ENCODE measurements around the gene MEI1.
"Not testable (repeated sequence)": the region's sequence is repeated elsewhere in the genome, so short reads cannot be mapped to it uniquely, and the experiment has no call there.

Gene MEI1

GRCh38 chr22:41818596-41818995 lies 119.3 kb downstream of the MEI1 start:
- no peak for DNase-seq (ENCODE audit: low read depth in 2 of 2)

- no peak for DNase-seq (ENCODE audit: low read depth in 2 of 2)
Observed at GRCh38 chr22:41819257-41819656, 120.0 kb downstream of the MEI1 start.

GRCh38 chr22:41820447-41820846 lies 121.1 kb downstream of the MEI1 start:
- no peak for DNase-seq (ENCODE audit: low read depth in 2 of 2)

GRCh38 chr22:41821471-41822316 lies 122.4 kb downstream of the MEI1 start:
- DNase-seq (ENCODE audit: low read depth in 2 of 2), result no peak

- no peak for DNase-seq (ENCODE audit: low read depth in 2 of 2)
Observed at GRCh38 chr22:41822317-41823057, 123.2 kb downstream of the MEI1 start.

- DNase-seq (ENCODE audit: low read depth in 2 of 2), result no peak
Observed at GRCh38 chr22:41823797-41824196, 124.5 kb downstream of the MEI1 start.

GRCh38 chr22:41825376-41825775 lies 126.1 kb downstream of the MEI1 start:
- no peak for DNase-seq (ENCODE audit: low read depth in 2 of 2)

GRCh38 chr22:41826021-41826420 lies 126.7 kb downstream of the MEI1 start:
- DNase-seq (ENCODE audit: low read depth in 2 of 2), result no peak

- DNase-seq (ENCODE audit: low read depth in 2 of 2), result no peak
Observed at GRCh38 chr22:41826430-41827383, 127.4 kb downstream of the MEI1 start.

GRCh38 chr22:41827671-41828070 lies 128.4 kb downstream of the MEI1 start:
- DNase-seq (ENCODE audit: low read depth in 2 of 2), result no peak

- DNase-seq (ENCODE audit: low read depth in 2 of 2), result no peak
Observed at GRCh38 chr22:41828516-41828915, 129.2 kb downstream of the MEI1 start.

- no peak for DNase-seq (ENCODE audit: low read depth in 2 of 2)
Observed at GRCh38 chr22:41830174-41830573, 130.9 kb downstream of the MEI1 start.

- no peak for DNase-seq (ENCODE audit: low read depth in 2 of 2)
Observed at GRCh38 chr22:41831383-41831782, 132.1 kb downstream of the MEI1 start.

GRCh38 chr22:41831828-41832552 lies 132.7 kb downstream of the MEI1 start:
- no peak for DNase-seq (ENCODE audit: low read depth in 2 of 2)

- DNase-seq (ENCODE audit: low read depth in 2 of 2), result peak; percentile 98 to 99
Observed at GRCh38 chr22:41832553-41833368, 133.5 kb downstream of the MEI1 start, which contains the start of gene SREBF2. Gene SREBF2 (plus strand): TSS chr22:41833105. CDS start chr22:41833271, 166 bp downstream.

- DNase-seq (ENCODE audit: low read depth in 2 of 2), result peak; percentile 25 to 31
Observed at GRCh38 chr22:41833369-41834004, 134.2 kb downstream of the MEI1 start.

- DNase-seq (ENCODE audit: low read depth in 2 of 2), result no peak
Observed at GRCh38 chr22:41834005-41834944, 135.0 kb downstream of the MEI1 start.

- not testable (repeated sequence) for DNase-seq (ENCODE audit: low read depth in 2 of 2)
Observed at GRCh38 chr22:41835462-41835861, 136.2 kb downstream of the MEI1 start.

- DNase-seq (ENCODE audit: low read depth in 2 of 2), result no peak
Observed at GRCh38 chr22:41836551-41836950, 137.2 kb downstream of the MEI1 start.

Data from stimulated activated CD4-positive, alpha-beta T cell treated with anti-CD3 and anti-CD28 coated beads, Interleukin-4, amount 100 ng/mL, for 48 hours (primary cell).